Spinal cord (tissue), 10 donors: ENCODE results near the gene VSIG1. TPM values are rescaled to one million over a fixed set of nuclear protein-coding genes. Genes with fewer than 3 reads are reported as not detected.

Experiments used
- DNase-seq, 6 donors: peaks; one replicate each; pipeline versions ENCODE4 v3.0.0 to v3.0.0-alpha.2; 2013 to 2015; ENCODE audit warnings: low spot score in 6 of 6, low read depth in 4 of 6
- H3K27ac ChIP-seq: one replicate; pipeline ENCODE4 v1.5.1; 2013; ENCODE audit warnings: low read depth, low read length, control low read depth
- H3K27me3 ChIP-seq: one replicate; pipeline ENCODE4 v1.6.1; 2013; ENCODE audit warnings: low read length; ENCODE audit not compliant: control insufficient read depth, insufficient read depth
- H3K36me3 ChIP-seq: one replicate; pipeline ENCODE4 v1.6.1; 2013; ENCODE audit warnings: low read length; ENCODE audit not compliant: control insufficient read depth, insufficient read depth
- H3K4me1 ChIP-seq: one replicate; pipeline ENCODE4 v1.6.1; 2013; ENCODE audit warnings: low read length; ENCODE audit not compliant: control insufficient read depth, insufficient read depth
- H3K4me3 ChIP-seq: one replicate; pipeline ENCODE4 v1.5.1; 2013; ENCODE audit warnings: low read depth, low read length, control low read depth
- H3K9me3 ChIP-seq: one replicate; pipeline ENCODE4 v1.6.1; 2013; ENCODE audit warnings: low read length; ENCODE audit not compliant: control insufficient read depth, insufficient read depth
- WGBS: methylation state at CpG from one replicate; pipeline ENCODE4 v1.1.5; 2013; ENCODE audit warnings: missing lambda C conversion rate; ENCODE audit not compliant: insufficient coverage; 5-methylcytosine and 5-hydroxymethylcytosine counted together
- polyA plus RNA-seq, 2 donors: library from polyadenylated mRNA; unstranded; fragments of 120-200 nt; gene quantifications; one replicate each; pipeline ENCODE4 v1.2.1, GENCODE V29; 2013; ENCODE audit not compliant: insufficient read length in 2 of 2
- total RNA-seq, 2 donors: library from RNA; depleted of rRNA in 1 of 2; stranded (reverse); fragments of 120-200 nt in 1 of 2; fragments of >200 nt in 1 of 2; gene quantifications; one replicate each; pipeline versions ENCODE4 v1.2.3 to v1.2.4, GENCODE V29; 2013 to 2014
- donor health status: healthy.

VSIG1 gene
- total and polyA plus RNA-seq, 4 donors = 0.39 to 1.2 (median 0.90) TPM

- no peak overlapping the region for H3K4me3 ChIP-seq
- H3K36me3 ChIP-seq = no peaks in the 10 kb centered on the region
- H3K4me1 ChIP-seq = no peaks in the 10 kb centered on the region
- H3K27me3 ChIP-seq = peaks cover 7% of the 10 kb centered on the region
- DNase-seq = no peak
- H3K9me3 ChIP-seq = no peaks in the 10 kb centered on the region
- H3K27ac ChIP-seq = no peak overlapping the region
Observed at GRCh38 chrX:108055546-108055945, 10.7 kb downstream of the VSIG1 start.

DNA sequence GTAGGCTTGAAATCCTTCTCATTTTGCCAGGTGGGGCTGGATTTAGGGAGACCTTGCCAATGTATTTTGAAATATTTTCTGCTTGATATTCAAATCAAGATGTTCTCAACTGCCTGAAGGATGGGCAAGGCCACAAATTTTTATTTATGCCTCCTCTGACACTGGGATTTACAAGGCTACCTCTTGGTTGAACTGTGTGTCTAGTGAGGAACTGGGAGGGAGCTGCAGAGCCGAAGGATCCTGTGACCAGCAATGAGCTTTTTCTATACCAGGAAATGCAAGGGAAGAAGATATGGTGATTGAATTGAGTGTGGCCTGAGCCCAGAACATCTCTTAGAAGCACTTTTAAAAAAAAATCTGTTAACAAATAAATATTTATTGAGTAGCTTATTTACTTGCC is 14.9 kb downstream of the VSIG1 start:
- no peaks in the 10 kb centered on the region for H3K36me3 ChIP-seq
- H3K4me3 ChIP-seq = no peak overlapping the region
- H3K9me3 ChIP-seq = no peaks in the 10 kb centered on the region
- no CpG with 5 or more reads among the region's 1 CpG for whole genome bisulfite sequencing
- H3K4me1 ChIP-seq = no peaks in the 10 kb centered on the region
- DNase-seq = no peak
- H3K27me3 ChIP-seq = peaks cover 19% of the 10 kb centered on the region
- H3K27ac ChIP-seq = no peak overlapping the region

GRCh38 chrX:108064001-108064400 is 19.1 kb downstream of the VSIG1 start:
- no peaks in the 10 kb centered on the region for H3K4me1 ChIP-seq
- peaks cover 22% of the 10 kb centered on the region for H3K27me3 ChIP-seq
- no peak for DNase-seq
- H3K36me3 ChIP-seq = no peaks in the 10 kb centered on the region
- WGBS = no CpG with 5 or more reads among the region's 1 CpG
- no peak overlapping the region for H3K4me3 ChIP-seq
- no peak overlapping the region for H3K27ac ChIP-seq
- no peaks in the 10 kb centered on the region for H3K9me3 ChIP-seq

- Histone ChIP-seq H3K4me3 (no peak overlapping the region), H3K36me3 (no peaks in the 10 kb centered on the region), H3K4me1 (no peaks in the 10 kb centered on the region), H3K27ac (no peak overlapping the region), H3K9me3 (no peaks in the 10 kb centered on the region), H3K27me3 (peaks cover 23% of the 10 kb centered on the region)
- DNase-seq = no peak
- 75% methylated on average over 1 of the region's 2 CpGs for WGBS
Observed at GRCh38 chrX:108064613-108065012, 19.7 kb downstream of the VSIG1 start.

GRCh38 chrX:108068121-108068520 is 23.3 kb downstream of the VSIG1 start:
- H3K27ac ChIP-seq = no peak overlapping the region

GRCh38 chrX:108070891-108071290 is 26.0 kb downstream of the VSIG1 start:
- Histone ChIP-seq H3K36me3 (no peaks in the 10 kb centered on the region), H3K27me3 (peaks cover 11% of the 10 kb centered on the region), H3K9me3 (no peaks in the 10 kb centered on the region), H3K4me1 (no peaks in the 10 kb centered on the region), H3K27ac (no peak overlapping the region), H3K4me3 (no peak overlapping the region)
- no peak for DNase-seq
- no CpG with 5 or more reads among the region's 4 CpGs for WGBS

More at GRCh38 chrX:108068121-108068520, 23.3 kb downstream of the VSIG1 start:
- H3K9me3 ChIP-seq = no peaks in the 10 kb centered on the region
- peaks cover 21% of the 10 kb centered on the region for H3K27me3 ChIP-seq
- H3K4me3 ChIP-seq = no peak overlapping the region
- no peaks in the 10 kb centered on the region for H3K4me1 ChIP-seq
- H3K36me3 ChIP-seq = no peaks in the 10 kb centered on the region
- no peak for DNase-seq
- WGBS = 44% methylated on average over 1 of the region's 1 CpG

GRCh38 chrX:108071578-108071977 is 26.7 kb downstream of the VSIG1 start:
- H3K36me3 ChIP-seq = no peaks in the 10 kb centered on the region
- H3K9me3 ChIP-seq = no peaks in the 10 kb centered on the region
- DNase-seq = no peak
- no CpG with 5 or more reads among the region's 1 CpG for WGBS
- no peaks in the 10 kb centered on the region for H3K4me1 ChIP-seq
- no peak overlapping the region for H3K4me3 ChIP-seq
- H3K27me3 ChIP-seq = peaks cover 10% of the 10 kb centered on the region
- H3K27ac ChIP-seq = no peak overlapping the region

GRCh38 chrX:108072746-108073145 is 27.9 kb downstream of the VSIG1 start:
- H3K27me3 ChIP-seq = peaks cover 10% of the 10 kb centered on the region
- WGBS = 75% methylated on average over 1 of the region's 5 CpGs

GRCh38 chrX:108081110-108081509 is 36.2 kb downstream of the VSIG1 start:
- Histone ChIP-seq H3K36me3 (no peaks in the 10 kb centered on the region), H3K4me3 (no peak overlapping the region), H3K27me3 (peaks cover 9% of the 10 kb centered on the region), H3K4me1 (no peaks in the 10 kb centered on the region), H3K9me3 (no peaks in the 10 kb centered on the region), H3K27ac (no peak overlapping the region)
- WGBS = no CpG with 5 or more reads among the region's 2 CpGs
- no peak for DNase-seq

More at GRCh38 chrX:108072746-108073145, 27.9 kb downstream of the VSIG1 start:
- no peaks in the 10 kb centered on the region for H3K9me3 ChIP-seq
- no peaks in the 10 kb centered on the region for H3K36me3 ChIP-seq
- DNase-seq = no peak
- H3K4me1 ChIP-seq = no peaks in the 10 kb centered on the region
- H3K4me3 ChIP-seq = no peak overlapping the region
- no peak overlapping the region for H3K27ac ChIP-seq

GRCh38 chrX:108087792-108088191 is 42.9 kb downstream of the VSIG1 start:
- Histone ChIP-seq H3K27ac (no peak overlapping the region), H3K4me3 (no peak overlapping the region), H3K9me3 (no peaks in the 10 kb centered on the region), H3K27me3 (peaks cover 2% of the 10 kb centered on the region), H3K4me1 (peaks cover 4% of the 10 kb centered on the region), H3K36me3 (peaks cover 4% of the 10 kb centered on the region)
- no peak for DNase-seq
- WGBS = 80% methylated on average over 1 of the region's 6 CpGs
